Activated CD4-positive, alpha-beta T cell treated with anti-CD3 and anti-CD28 coated beads, Interleukin-2, amount 50 U/mL, for 48 hours (primary cell): ENCODE results near the gene CMSS1.

ENCODE experiments used
- DNase-seq, 2 experiments: peaks; one replicate each; pipeline ENCODE4 v3.0.0-alpha.2; 2020

Gene CMSS1

DNA sequence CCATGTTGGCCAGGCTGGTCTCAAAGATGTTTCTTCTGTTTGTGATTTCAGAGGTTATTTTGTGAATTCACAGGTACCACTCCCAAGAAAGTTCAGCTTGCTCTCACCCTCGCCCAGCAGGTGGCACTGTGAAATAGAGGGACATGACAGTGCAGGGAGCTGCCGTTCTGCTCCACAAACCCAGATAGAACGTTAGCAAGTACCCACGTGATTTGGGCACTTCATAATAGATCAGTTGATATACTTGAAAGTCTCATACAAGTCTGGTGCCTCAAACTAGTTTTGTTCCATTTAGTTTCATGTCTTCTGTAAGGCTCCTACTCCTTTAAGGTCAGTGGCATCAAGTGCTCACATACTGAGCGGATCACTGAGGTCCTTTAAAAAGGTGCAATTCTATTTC, 251.2 kb downstream of the CMSS1 start:
- peak; percentile 82 to 86 for DNase-seq

DNA sequence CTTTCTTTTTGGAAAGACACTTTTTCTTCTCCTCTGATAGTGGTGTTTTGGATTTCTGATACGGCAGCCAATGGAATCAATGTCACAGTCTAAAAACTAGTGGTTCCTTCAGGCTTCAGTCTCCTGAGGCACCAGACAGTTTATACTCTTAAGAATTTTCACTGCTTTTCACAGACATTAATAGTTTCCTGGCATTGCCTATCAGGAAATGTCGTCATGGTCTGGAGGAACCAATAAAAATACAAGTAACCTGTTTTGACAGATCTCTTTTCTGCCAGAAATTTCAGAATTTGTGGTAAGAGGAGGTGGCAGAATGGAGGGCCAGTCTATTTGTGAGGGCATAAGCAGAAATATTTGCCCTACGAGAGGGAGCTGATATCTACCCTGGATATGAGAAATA, 251.8 kb downstream of the CMSS1 start:
- no peak for DNase-seq

DNA sequence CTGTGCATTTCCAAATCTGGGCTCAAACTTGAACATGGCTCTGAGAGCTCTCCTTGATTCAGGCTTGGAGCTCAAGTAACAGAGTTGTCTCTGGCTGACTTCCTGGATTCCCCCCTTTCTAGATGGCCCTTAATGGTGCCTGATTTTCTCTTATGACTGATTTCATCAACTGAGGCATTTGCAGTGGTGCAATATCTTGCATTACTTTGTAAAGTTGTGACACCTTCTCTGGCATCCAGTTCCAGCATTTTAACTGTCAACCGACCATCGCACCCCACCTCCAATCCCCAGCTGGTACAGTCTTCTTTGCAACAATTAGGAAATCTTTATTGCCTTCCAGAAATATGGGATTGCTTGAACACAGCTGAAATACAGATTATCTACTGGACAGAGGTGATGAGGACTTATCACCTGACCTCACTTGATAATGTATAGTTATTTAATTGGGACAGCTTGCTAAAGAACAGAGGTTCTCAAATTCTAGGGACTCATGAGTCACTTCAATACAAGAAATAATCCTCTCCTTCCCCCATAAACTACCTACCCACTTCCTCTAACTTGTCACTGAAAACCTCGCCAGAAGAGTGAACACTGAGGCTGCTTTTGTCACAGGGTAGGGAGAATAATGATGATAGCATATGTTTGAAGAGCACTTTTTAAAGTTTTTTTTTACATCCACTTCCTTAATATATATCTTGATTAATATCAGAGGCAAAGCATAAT, 254.8 kb downstream of the CMSS1 start:
- DNase-seq, result no peak

DNA sequence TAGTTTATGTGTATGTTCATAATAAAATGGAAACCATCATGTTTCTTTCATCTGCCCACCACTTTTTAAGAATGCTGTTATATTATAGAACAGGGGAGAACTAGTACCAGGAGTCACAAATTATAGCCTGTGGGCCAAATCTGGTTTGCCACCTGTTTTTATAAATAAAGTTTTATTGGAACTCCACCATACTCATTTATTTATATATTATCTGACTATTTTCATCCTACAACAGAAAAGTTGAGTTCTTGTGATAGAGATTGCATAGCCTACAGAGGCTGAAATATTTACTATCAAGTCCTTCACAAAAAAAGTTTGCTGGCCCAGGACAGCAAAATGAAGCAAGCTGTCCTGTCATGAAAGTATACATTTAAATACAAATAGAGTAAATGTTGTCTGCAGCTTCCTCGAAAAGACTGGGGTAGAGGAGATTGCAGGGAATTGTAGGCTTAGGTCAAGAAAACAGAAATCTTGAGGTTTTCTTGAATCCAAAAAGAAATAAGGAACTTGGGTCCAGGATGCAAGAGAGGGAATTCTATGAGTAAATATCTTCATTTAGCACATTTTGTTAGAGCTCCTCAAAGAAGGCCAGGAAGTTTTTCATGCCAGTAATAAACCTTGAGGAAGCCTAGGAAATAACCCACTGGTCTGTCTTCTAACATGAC, 255.5 kb downstream of the CMSS1 start:
- DNase-seq, result no peak

DNA sequence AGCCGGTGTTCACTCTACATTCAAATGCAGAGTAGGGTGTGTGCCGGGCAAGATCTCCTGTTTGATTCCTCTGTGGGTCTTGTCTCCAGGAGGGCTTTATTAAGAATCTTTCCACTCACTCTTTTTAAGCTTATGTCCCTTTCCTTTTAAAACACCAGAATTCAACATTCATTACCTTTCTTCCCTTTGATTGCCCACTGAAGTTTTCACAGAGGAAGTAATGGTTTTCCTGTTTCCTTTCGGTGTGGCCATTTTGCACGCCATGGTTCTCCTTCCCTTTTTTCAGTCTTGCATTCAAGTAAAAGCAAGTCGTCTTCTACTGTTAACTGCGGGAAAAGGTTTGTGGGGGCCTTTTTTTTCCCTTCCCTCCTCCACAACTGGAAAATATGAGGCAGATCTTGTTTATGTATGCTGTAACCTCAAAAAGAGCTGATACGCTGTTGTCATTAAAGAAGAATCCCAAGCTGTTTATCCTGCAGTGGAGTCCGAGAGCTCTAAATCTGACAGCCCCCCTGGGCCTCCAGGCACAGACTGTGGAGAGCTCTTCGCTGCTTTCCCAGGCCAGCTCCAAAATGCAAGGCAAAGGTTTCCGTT, 256.1 kb downstream of the CMSS1 start:
- peak in 1 of 2 experiments; percentile 11 for DNase-seq

DNA sequence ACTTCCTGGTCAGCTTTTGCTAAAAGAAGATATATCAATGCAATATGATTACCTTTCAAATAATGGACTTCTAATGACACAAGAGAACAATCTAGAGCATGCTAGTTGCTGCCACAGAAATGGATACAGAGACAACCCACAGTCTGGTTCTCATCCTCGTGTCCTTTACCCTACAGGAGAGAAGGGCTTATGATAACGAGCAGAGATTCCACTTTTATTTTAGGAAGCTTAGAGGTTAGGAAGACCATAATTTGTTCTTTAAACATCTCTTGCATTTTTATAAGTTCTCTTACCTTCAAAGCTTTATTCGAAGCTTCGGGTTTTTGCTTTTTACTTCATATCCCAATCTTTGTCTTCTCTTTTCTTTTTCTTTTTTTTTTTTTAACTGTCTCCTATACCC, 257.5 kb downstream of the CMSS1 start:
- DNase-seq, result no peak

DNA sequence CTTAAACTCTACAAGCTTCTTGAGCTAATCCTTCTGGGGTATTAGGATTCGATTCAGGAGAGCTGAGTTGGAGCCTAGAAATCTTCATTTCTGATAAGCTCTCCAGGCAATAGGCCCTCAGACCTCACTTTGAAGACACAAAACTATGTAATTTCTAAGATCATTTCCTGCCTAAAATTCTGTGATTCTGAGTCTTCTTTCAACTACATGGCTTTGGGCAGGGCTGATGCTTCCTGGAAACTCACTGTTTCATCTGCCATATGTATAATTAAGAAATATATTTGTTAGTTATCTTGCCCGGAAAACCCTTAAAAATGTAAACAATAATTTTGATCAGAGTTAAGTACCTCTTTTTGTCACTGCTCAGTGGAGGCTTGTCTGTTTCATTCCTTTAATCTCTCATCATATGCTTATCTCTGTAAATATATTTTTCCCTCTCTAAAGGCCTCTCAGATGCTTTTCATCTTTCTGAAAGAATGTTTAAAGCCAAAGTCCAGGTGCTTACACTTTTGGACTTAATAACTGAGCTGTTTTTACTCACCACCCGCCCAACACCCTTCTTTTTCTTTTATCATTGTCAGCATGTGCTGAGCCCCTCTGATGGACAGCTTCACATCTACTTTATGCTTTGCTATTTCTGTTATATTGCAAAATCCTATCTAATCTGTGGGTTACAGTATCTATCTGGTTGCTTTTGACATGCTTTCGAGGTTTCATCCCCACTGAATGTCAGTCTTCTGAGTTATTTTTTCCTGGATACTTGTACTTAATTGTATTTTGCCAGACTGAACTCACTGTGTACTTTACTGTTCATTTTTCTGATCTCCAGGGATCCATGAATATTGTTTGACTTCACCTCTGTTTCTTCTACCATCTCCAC, 258.4 kb downstream of the CMSS1 start:
- no peak for DNase-seq

DNA sequence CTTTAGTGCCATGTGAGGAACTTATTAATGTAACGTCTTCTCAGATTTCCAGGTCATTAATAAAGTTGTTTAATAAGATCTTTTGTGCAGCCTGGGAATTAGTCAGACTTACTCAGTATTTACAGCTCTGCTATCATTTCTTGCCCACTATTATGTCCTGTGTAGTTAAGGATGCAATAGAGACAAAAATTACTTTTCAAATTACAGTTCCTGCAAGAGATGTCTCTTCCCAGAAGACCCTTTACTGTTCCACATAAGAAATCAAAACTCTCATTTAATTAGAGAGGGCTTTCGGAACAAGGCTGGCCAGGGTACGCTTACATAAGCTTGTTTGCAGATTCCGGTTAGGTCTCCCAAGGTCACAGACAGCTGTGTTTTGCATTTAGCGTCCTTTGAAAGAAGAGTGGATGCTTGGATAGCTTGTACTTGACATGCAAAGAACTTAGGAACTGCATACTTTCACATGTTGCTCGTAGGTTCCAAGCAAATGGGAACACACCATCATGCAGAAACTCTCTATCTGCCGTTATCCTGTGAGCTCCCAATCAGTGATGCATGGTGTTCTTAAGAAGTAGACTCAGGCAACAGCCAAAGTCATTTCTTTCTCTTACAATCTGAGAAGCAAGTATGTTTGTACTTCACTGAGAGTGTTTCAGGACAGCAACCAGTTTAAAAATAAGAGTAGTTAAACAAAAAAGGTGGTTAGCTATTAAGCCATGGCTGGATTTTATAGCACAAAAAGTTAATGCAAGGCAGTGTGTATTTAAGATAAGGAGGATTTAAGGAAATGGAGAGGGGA, 259.3 kb downstream of the CMSS1 start:
- DNase-seq, result no peak

DNA sequence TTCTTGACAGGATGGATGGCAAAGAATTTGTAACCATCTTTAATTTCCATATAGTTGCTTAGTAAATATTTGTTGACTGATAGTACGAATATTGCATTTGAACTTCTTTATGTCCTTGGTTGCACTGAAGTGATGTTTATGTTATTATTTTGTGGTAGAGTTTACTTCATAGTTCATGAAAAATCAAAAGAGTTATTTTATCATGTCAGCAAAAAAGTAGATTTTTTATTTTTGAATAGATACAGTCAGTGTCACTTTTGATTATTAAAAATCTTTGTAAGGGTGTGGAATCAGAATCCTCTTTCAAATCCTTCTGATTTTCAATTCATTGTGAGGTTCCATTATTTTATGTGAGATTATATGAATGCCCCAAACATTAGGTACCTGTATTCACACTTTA, 261.7 kb downstream of the CMSS1 start:
- no peak for DNase-seq

DNA sequence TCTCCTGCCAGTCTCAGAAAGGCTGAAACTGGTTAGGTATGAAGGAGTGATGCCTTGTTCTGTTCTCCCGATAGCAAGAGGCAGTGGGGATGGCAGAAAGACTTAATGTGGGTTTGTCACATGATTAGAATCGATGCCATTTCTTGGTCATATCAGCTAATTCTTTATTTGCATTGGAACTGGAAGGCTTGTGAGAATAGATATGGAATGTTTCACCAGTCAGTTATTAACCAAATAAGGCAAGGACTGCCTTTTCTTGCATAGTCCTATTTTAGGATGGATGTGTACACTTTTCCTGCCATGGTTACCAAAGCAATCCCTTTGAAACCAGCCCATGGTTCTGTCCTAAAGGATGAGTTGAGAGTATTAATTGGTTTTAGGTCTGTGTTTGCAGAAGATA, 262.9 kb downstream of the CMSS1 start:
- DNase-seq, result no peak

DNA sequence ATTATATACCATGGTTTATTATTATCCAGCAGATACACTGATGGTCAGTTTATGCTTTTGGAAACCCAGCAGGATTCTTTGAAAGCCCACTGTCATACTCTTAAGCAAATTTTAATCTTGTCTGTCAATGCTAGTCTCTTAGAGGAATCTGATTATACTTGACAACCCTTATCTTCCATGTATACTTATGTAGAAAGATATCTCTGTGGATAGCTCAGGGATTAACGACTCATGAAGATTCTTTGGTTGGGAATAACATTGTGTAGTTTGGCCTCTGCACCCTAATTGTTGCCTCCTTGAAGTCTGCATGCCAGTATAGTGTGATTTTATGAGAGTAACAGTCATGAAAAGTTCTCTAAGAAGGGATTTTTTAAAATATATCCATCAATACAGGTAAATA, 263.6 kb downstream of the CMSS1 start:
- DNase-seq, result no peak

DNA sequence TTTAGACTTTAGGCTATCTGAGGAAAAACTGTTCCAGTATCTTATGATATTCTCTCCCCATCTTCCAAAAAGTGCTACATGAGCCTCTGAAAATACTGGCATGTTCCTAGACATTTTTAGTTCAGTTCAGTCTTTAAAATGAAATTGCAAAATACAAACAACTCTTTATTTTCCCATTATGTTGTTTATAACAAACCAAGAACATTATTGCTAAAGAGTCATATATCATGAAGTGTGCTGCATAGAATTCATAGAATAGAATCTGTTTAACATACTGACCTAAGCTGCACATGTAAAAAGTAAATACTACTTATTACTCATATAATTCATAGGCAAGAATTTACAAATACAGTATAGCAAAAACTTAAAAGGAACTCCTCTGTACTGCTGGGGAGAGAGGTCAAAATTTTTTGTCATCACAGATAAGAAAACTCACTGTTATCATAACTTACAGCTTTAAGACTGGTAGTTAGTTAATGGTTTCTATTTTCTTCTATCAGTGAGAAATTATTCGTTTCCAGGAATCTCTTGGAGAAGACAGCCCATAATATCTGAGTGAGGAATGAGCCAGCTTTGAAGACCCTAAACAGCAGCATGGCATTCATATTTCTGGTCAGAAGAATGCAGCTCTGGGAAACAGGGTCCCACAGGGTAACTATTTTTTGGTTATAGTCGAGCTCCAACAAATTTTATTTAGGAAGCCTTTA, 264.5 kb downstream of the CMSS1 start:
- no peak for DNase-seq

DNA sequence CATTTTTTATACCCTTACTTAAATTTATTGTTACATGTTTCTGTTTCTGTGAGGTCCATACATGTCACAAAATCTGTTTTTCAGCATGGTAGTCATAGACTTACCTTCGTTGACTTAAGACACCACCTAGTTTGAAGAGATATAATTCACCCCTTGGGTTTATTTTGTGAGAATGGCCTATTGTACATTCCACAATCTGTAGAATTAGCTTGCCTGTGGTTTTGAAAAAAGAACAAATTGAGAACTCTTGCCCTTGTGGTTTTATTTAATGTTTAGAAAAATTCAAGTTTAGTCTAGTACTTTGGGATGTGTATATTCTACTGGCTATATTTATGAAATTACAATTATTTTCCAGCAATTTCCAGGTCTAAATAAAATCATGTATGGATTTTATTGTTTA, 265.1 kb downstream of the CMSS1 start:
- DNase-seq, result no peak

DNA sequence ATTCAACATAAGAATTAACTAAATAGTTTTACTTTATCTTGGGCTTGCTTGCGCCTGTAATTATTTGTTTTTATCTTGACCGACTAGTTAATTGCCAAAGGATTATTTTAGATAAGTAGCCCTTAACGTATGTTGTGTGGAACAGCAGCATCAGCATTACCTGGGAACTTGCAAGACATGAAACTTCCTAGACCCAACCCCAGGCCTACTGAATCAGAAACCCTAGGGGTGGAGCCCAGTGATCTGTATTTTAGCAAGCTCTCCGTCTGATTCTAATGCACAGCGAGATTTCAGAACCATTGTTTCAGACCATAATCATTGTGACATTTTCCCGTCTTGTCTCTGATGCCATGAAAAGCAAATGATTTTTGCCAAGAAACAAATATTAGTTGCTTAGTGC, 265.5 kb downstream of the CMSS1 start:
- no peak for DNase-seq

DNA sequence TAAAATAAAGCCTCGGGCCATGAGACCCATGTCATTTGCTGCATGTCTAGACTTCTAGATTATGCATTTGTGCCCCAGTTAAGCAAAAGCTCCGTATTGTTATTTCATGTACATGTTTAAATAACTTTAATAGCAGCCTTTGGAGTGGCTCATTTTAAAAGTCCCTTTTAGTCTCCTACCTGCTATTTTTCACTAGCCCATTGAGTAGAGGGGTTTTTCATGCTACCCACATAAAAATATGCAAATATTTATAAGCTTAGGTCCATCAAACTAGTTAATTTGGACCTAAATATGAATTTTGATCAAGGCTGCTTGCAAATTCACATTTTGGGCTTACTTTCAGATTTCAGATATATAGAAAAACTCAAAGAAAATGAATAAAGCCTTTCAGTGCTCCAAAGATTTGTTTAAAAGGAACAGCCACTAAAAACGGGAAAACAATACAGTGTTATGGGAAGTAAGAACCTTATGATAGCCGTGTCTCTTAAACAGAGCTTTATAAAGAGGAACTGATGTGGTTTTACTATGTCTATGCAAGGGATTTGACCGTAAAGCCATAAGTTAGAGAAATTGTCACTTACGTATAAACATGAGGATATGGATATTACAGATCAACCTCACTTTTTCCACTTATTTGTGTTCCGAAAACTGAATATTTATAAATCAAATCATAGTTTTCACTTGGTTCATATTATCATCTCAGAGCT, 266.6 kb downstream of the CMSS1 start:
- DNase-seq, result no peak

DNA sequence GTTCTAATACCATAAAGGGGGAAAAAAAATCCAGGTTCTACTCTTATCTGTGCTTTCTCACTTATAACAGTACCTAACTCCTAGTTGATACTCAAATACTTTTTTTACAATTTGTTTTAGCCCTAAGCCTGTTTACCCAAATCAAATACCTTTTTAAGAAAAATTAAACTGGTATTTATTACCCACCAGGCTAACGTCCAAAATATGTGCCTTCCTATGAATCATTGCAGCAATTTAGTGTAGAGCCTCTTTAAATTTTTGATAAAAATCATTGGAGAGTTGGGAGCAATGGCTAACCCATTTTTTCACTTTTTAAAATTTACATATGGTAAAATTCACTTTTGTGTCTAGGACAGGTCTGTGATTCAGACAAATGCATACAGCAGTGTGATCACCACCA, 268.7 kb downstream of the CMSS1 start:
- no peak for DNase-seq

DNA sequence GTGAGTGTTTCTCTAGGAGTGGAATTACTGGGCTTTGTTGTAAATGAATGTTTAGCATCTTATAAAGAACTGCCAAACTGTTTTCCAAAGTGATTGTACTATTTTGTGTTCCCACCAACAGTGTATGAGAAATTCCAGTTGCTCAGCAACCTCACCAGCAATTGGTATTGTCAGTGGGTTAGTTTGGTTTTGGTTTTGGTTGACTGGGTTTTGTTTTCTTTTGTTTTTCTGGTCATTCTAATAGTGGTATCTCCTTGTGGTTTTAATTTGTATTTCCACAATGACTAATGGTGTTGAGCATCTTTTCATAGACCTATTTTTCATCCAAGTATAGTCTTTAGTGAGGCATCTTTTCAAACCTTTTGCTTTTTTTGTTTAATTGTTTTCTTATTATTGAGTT, 269.5 kb downstream of the CMSS1 start:
- DNase-seq, result no peak

DNA sequence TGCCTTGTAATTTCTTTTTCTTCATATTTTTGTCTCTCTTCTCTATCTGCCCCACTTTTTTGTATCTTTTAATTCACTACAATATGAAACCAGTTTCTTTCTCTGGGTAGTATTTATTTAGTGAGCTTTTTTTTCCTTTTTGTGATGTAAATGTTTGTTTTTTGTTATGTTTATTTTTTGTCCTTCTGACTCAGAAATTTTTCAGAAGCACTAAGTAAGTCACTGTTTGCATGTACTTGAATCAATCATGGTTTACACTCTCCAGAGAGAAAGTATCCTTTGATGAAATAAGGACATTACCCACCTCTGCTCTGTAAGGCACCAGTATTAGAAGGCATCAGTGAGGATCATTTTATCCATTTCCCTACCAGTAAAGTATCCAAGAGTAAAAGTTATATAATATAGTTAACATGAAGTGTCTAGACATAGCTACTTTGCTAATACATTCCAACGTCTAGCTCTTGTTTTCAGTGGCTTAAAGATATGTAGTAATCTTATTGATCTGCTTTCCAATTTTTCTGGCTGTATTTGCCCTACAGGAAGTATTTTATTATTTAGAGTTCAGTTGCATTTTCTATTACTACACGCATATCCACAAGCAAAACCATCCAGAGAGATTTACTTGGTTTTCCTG, 271.2 kb downstream of the CMSS1 start:
- DNase-seq, result no peak

DNA sequence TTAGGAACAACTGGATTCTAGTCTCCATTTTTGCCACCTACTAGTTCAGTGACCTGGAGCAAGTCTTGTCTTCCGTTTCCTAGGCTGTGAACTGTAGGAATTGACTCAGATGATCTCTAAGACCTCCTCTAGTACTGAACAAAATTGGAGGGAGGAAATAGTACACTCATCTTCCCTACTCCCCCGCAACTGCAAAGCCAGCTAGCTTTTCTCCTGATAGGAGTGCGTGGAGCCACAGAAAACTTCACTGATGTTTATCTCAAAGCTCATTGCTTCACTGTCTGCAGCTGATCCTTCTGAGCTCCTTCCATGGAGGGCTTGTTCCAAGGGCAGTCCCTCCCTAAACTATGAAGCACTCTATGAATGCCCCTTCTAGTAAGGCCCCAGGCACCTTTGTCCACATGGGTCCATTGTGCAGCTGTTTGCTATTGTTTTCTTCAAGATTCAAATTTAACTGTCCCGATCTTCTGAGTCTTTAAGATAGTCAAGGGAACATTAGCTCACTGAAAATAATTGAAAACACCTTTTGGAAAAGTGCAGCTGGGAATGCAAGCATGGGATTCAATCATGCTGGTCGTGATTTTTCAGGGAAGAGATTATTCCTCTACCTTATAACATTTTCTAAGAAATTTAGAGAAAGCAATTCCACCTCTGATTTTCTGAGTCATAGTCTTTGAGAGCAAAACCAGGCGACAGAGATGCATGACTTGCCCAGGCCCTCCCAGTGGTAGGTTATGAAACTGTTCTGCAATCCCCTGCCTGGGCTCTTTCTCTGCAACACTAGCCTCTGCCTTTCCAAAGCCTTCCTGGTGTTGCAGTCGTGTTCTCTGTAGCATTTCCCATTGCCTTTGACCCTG, 272.4 kb downstream of the CMSS1 start:
- DNase-seq, result peak in 1 of 2 experiments; percentile 23

DNA sequence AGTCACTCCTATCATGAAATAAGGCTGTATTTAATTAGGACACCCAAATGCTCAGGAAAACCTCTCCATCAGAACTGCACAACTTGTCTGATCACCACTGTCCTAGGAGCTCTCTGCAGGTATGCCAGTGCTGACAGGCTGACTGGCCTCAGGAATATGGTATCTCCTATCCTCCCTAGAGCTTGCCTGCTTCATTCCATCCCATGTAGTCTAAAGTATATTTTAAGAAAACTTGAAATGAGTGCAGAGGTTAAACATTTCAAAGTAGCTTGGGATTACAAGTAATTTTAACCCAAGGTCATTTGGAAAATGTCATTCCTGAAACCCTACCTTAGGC, 273.0 kb downstream of the CMSS1 start:
- no peak for DNase-seq
